Left renal cortex interstitium (tissue), 4 donors: ENCODE data around the gene WFDC1. TPM values are rescaled to one million over a fixed set of nuclear protein-coding genes. Genes with fewer than 3 reads are reported as not detected.

Experiments used
- DNase-seq, 4 donors: peaks; one replicate each; pipeline ENCODE4 v3.0.0-alpha.2; 2013; ENCODE audit warnings: low read depth in 4 of 4, low spot score in 2 of 4, missing footprints in 1 of 4
- polyA plus RNA-seq, 4 donors: library from polyadenylated mRNA; unstranded; fragments of 120-200 nt; gene quantifications; one replicate each; pipeline ENCODE4 v1.2.1, GENCODE V29; 2013; ENCODE audit not compliant: insufficient read length in 4 of 4

Gene WFDC1
- polyA plus RNA-seq, 4 donors: 3.1 to 4.3 (median 3.6) TPM

GRCh38 chr16:84369938-84370627 lies 75.4 kb downstream of the WFDC1 start:
- no peak for DNase-seq

GRCh38 chr16:84370723-84371552 lies 76.3 kb downstream of the WFDC1 start:
- DNase-seq: no peak

GRCh38 chr16:84371553-84371865 lies 76.8 kb downstream of the WFDC1 start:
- DNase-seq: no peak

- DNase-seq: no peak
Observed at GRCh38 chr16:84373907-84374489, 79.3 kb downstream of the WFDC1 start.

- no peak for DNase-seq
Observed at GRCh38 chr16:84378099-84378498, 83.4 kb downstream of the WFDC1 start.

GRCh38 chr16:84378567-84378966 lies 83.9 kb downstream of the WFDC1 start:
- DNase-seq: no peak

GRCh38 chr16:84379008-84379708 lies 84.5 kb downstream of the WFDC1 start:
- no peak for DNase-seq

Other genes starting within 250 kb of the WFDC1 start
- 100 to 1,000 TPM; 106 to 121 (median 117) TPM for gene MBTPS1, start 177.9 kb upstream of the WFDC1 start, polyA plus RNA-seq
- gene HSDL1, start 149.7 kb upstream of the WFDC1 start, polyA plus RNA-seq: 10 to 100 TPM; 44.3 to 47.8 (median 46.3) TPM
- 1 to 10 TPM; 2.7 to 9.0 (median 5.2) TPM for gene DNAAF1, start 149.6 kb upstream of the WFDC1 start, polyA plus RNA-seq
- 10 to 100 TPM; 28.1 to 70.0 (median 43.5) TPM for gene TAF1C, start 107.8 kb upstream of the WFDC1 start, polyA plus RNA-seq
- under 1 TPM in 3 of 4 donors, not detected in 1; 0.27 to 0.51 (median 0.31) TPM for gene ADAD2, start 103.7 kb upstream of the WFDC1 start, polyA plus RNA-seq
- under 1 TPM in 2 of 4 donors, not detected in 2; 0.08 to 0.10 TPM for gene KCNG4, start 54.9 kb upstream of the WFDC1 start, polyA plus RNA-seq
- gene ATP2C2, start 73.7 kb downstream of the WFDC1 start, polyA plus RNA-seq: 1 to 10 TPM in 2 of 4 donors, under 1 TPM in 2; 0.62 to 2.2 (median 1.1) TPM
- 10 to 100 TPM; 18.9 to 20.2 (median 19.7) TPM for gene MEAK7, start 209.8 kb downstream of the WFDC1 start, polyA plus RNA-seq